KMS-11 (cell line): ENCODE data around the gene PIM1.
"Not testable (repeated sequence)": the region's sequence is repeated elsewhere in the genome, so short reads cannot be mapped to it uniquely, and the experiment has no call there.

Experiments
- H2AFZ ChIP-seq: fragments of 200-600 bp; sonication (generic); 2 replicates; pipeline ENCODE4 v1.6.1; 2016; ENCODE audit warnings: antibody characterized with exemption, mixed run types, low read depth
- H3K27ac ChIP-seq: fragments of 200-600 bp; sonication (generic); 2 replicates; pipeline ENCODE4 v1.6.1; 2016; ENCODE audit warnings: mild to moderate bottlenecking, mixed run types
- H3K27me3 ChIP-seq: fragments of 200-600 bp; sonication (generic); 2 replicates; pipeline ENCODE4 v1.6.1; 2017; ENCODE audit warnings: mild to moderate bottlenecking, low read depth, mixed run types, moderate library complexity; ENCODE audit not compliant: insufficient read depth
- H3K36me3 ChIP-seq: fragments of 200-600 bp; sonication (generic); 2 replicates; pipeline ENCODE4 v1.6.1; 2017; ENCODE audit warnings: mild to moderate bottlenecking, mixed run types; ENCODE audit not compliant: insufficient read depth
- H3K4me1 ChIP-seq: fragments of 200-600 bp; sonication (generic); 2 replicates; pipeline ENCODE4 v1.6.1; 2016; ENCODE audit warnings: mild to moderate bottlenecking, low read depth, mixed run types; ENCODE audit not compliant: poor library complexity, severe bottlenecking
- H3K4me2 ChIP-seq: fragments of 200-600 bp; sonication (generic); 2 replicates; pipeline ENCODE4 v1.7.0; 2016; ENCODE audit warnings: mild to moderate bottlenecking, mixed run types
- H3K4me3 ChIP-seq: fragments of 200-600 bp; sonication (generic); IDR thresholded peaks from 2 replicates; pipeline ENCODE4 v1.6.1; 2017; ENCODE audit warnings: low read depth, low read length, mixed read lengths; ENCODE audit not compliant: insufficient read depth
- H3K79me2 ChIP-seq: fragments of 200-600 bp; sonication (generic); 2 replicates; pipeline ENCODE4 v1.6.1; 2016; ENCODE audit warnings: low read depth, mixed run types; ENCODE audit not compliant: insufficient read depth
- H3K9ac ChIP-seq: fragments of 200-600 bp; sonication (generic); 2 replicates; pipeline ENCODE4 v1.6.1; 2016; ENCODE audit warnings: mild to moderate bottlenecking, mixed run types
- H4K20me1 ChIP-seq: fragments of 200-600 bp; sonication (generic); 2 replicates; pipeline ENCODE4 v1.6.1; 2016; ENCODE audit warnings: mild to moderate bottlenecking, mixed run types; ENCODE audit not compliant: insufficient read depth
- TF ChIP-seq, protein P1 (sequence below): fragments of 200-600 bp; sonication (generic); conservative IDR thresholded peaks from 2 replicates; pipeline ENCODE4 v1.6.1; 2017; ENCODE audit warnings: low read depth, mild to moderate bottlenecking, antibody characterized with exemption, low read length, moderate library complexity, mixed read lengths

The PIM1 gene

DNA sequence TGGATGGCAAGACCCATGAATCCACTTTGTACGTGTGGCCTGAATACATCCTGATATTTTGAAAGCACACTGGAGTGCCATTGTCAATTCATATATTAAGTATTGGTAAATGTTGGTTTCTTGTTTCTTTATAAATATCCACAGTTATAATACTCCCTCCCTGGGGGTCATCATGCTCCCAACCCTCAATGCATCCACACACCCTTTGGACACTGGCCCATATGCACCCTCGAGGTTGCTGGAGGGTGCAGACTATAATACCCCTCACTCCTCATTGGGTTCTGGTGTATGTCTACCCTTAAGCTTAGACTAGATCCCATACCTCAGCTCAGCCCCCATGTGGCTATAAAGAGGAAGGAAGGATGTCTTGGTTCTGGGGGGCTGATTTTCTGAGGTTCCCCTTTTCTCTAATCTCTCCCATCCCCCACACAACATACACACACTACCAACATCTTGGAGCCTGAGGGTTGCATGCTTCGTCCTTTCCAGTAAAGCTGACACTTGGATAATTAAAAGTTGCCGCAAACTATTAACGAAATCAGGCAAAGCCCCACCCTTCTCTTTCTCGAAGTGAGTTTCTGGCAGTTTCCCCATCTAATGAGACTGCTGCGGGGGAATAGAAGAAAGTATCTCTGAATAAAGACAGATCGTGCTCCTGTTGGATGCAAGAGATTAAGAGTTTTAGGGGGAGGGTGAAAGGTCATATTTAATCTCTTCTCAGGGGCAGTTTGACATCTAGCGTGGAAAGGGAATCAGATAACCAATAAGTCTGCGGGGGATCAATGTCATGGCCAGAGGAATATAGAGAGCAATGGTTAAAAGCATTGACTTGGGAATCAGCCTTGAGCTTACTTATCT is 7.4 kb downstream of the PIM1 start:
- no peak overlapping the region for H2AFZ ChIP-seq
- TF ChIP-seq, protein P1, sequence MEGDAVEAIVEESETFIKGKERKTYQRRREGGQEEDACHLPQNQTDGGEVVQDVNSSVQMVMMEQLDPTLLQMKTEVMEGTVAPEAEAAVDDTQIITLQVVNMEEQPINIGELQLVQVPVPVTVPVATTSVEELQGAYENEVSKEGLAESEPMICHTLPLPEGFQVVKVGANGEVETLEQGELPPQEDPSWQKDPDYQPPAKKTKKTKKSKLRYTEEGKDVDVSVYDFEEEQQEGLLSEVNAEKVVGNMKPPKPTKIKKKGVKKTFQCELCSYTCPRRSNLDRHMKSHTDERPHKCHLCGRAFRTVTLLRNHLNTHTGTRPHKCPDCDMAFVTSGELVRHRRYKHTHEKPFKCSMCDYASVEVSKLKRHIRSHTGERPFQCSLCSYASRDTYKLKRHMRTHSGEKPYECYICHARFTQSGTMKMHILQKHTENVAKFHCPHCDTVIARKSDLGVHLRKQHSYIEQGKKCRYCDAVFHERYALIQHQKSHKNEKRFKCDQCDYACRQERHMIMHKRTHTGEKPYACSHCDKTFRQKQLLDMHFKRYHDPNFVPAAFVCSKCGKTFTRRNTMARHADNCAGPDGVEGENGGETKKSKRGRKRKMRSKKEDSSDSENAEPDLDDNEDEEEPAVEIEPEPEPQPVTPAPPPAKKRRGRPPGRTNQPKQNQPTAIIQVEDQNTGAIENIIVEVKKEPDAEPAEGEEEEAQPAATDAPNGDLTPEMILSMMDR: no peak
- peaks cover 16% of the 10 kb centered on the region for H3K79me2 ChIP-seq
- no peak overlapping the region for H3K9ac ChIP-seq
- H3K4me3 ChIP-seq: no peak overlapping the region
- H4K20me1 ChIP-seq: peaks cover 11% of the 10 kb centered on the region
- no peak overlapping the region for H3K27ac ChIP-seq
- H3K4me2 ChIP-seq: no peak overlapping the region
- peaks cover 16% of the 10 kb centered on the region for H3K36me3 ChIP-seq
- peaks cover 18% of the 10 kb centered on the region for H3K4me1 ChIP-seq
- no peaks in the 10 kb centered on the region for H3K27me3 ChIP-seq

DNA sequence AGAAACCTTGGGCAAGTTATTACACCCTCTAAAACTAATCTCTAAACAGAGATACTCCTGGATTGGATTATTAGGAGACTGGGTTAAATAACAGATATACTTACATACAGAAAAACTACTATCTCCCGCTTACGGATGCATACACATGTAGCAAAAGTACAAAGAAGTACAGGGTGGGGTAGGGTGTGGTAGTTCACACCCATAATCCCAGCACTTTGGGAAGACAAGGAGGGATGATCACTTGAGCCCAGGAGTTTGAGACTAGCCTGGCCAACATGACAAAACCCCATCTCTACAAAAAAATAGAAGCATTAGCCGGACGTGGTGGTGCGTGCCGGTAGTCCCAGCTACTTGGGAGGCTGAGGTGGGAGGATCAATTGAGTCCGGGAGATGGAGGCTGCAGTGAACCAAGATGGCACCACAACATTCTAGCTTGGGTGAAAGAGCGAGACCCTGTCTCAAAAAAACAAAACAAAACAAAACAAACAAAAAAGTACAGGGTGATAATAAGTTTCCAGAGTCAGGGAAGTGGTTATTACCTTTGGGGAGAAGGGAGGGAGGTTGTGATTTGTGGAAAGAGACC is 8.1 kb downstream of the PIM1 start:
- Histone ChIP-seq H4K20me1 (peaks cover 4% of the 10 kb centered on the region; the same call in 1 of the 2 replicates), H3K4me1 (peaks cover 11% of the 10 kb centered on the region), H3K36me3 (peaks cover 11% of the 10 kb centered on the region), H3K27me3 (no peaks in the 10 kb centered on the region), H2AFZ (no peak overlapping the region), H3K4me2 (no peak overlapping the region), H3K27ac (no peak overlapping the region), H3K4me3 (no peak overlapping the region), H3K79me2 (peaks cover 8% of the 10 kb centered on the region), H3K9ac (no peak overlapping the region)
- TF ChIP-seq, protein P1: no peak

DNA sequence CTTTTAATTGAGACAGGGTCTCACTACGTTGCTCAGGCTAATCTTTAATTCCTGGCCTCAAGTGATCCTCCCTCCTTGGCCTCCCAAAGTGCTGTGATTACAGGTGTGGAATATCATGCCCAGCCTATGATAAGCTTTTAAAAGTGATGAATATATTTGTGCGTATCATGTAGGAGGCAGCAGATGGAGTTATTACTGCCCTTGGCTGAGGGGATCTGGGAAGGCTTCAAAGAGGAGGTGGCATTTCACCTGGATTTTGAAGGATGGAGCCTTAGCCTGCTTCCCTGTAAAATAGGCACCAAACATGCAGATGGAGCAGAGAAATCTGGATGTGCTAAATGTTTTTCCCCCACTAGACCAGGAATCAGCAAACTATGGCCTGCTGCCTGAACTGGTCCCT is 10.1 kb downstream of the PIM1 start:
- no peaks in the 10 kb centered on the region for H3K27me3 ChIP-seq
- H3K79me2 ChIP-seq: no peaks in the 10 kb centered on the region
- TF ChIP-seq, protein P1: no peak
- H3K27ac ChIP-seq: no peak overlapping the region
- H4K20me1 ChIP-seq: no peaks in the 10 kb centered on the region
- no peak overlapping the region for H3K4me3 ChIP-seq
- no peak overlapping the region for H2AFZ ChIP-seq
- no peaks in the 10 kb centered on the region for H3K36me3 ChIP-seq
- H3K4me1 ChIP-seq: no peaks in the 10 kb centered on the region
- no peak overlapping the region for H3K4me2 ChIP-seq
- no peak overlapping the region for H3K9ac ChIP-seq

DNA sequence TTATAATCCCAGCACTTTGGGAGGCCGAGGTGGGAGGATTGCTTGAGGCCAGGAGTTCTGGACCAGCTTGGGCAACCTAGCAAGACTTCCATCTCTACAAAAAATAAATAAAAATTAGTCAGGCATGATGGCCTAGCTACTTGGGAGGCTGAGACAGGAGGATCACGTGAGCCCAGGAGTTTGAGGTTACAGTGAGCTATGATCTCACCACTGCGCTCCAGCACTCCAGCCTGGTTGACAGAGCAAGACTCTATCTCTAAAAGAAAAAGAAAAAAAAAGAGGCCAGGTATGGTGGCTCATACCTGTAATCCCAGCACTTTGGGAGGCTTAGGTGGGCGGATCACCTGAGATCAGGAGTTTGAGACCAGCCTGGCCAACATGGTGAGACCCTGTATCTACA is 10.7 kb downstream of the PIM1 start:
- not testable (repeated sequence) for H3K4me3 ChIP-seq, H3K4me1 ChIP-seq, H4K20me1 ChIP-seq, H3K27me3 ChIP-seq, H2AFZ ChIP-seq, H3K36me3 ChIP-seq, H3K27ac ChIP-seq, H3K79me2 ChIP-seq, H3K9ac ChIP-seq, H3K4me2 ChIP-seq
